GM12865 (cell line): ENCODE data around the gene ADSL.

Source experiments
- DNase-seq: peaks from one replicate; pipeline ENCODE4 v3.0.0; 2010; ENCODE audit warnings: low read depth
- H3K4me3 ChIP-seq: 2 replicates; pipeline ENCODE4 v1.5.1; 2011; ENCODE audit warnings: mild to moderate bottlenecking, low read depth, low read length, control low read depth
- CTCF ChIP-seq: IDR thresholded peaks from 2 replicates; pipeline ENCODE4 v1.5.1; 2011; ENCODE audit warnings: low read length, control low read depth, low read depth, inconsistent platforms; ENCODE audit not compliant: insufficient read depth; ENCODE audit errors: missing control alignments

ADSL gene

GRCh38 chr22:40332319-40332781 lies 13.9 kb upstream of the ADSL start:
- no peak for TF ChIP-seq CTCF
- no peak overlapping the region for H3K4me3 ChIP-seq
- no peak for DNase-seq

- no peak overlapping the region for H3K4me3 ChIP-seq
- DNase-seq = no peak
- TF ChIP-seq CTCF = no peak
Observed at GRCh38 chr22:40334060-40334459, 12.2 kb upstream of the ADSL start.

GRCh38 chr22:40334899-40335298 lies 11.4 kb upstream of the ADSL start:
- peak; percentile 26 for DNase-seq
- no peak overlapping the region for H3K4me3 ChIP-seq

GRCh38 chr22:40335358-40335757 lies 10.9 kb upstream of the ADSL start:
- no peak for TF ChIP-seq CTCF
- no peak overlapping the region for H3K4me3 ChIP-seq
- no peak for DNase-seq

More at GRCh38 chr22:40334899-40335298, 11.4 kb upstream of the ADSL start:
- TF ChIP-seq CTCF = no peak

GRCh38 chr22:40340044-40340443 lies 6.3 kb upstream of the ADSL start:
- no peak for DNase-seq
- no peak overlapping the region for H3K4me3 ChIP-seq
- no peak for TF ChIP-seq CTCF

GRCh38 chr22:40341604-40342003 lies 4.7 kb upstream of the ADSL start:
- no peak for TF ChIP-seq CTCF
- no peak overlapping the region for H3K4me3 ChIP-seq
- no peak for DNase-seq

- DNase-seq = no peak
- H3K4me3 ChIP-seq = no peak overlapping the region
- TF ChIP-seq CTCF = no peak
Observed at GRCh38 chr22:40342521-40342920, 3.8 kb upstream of the ADSL start.
